ENCODE data around the gene NECTIN2. TPM values are rescaled to one million over a fixed set of nuclear protein-coding genes. Genes with fewer than 3 reads are reported as not detected.
A peak's percentile ranks its signal among the peaks of the same experiment; 100 is the strongest.

Gene NECTIN2
- total and polyA plus RNA-seq, 4 donors, result 76.9 to 117 (median 94.0) TPM

- DNase-seq, result no peak
- Histone ChIP-seq H3K27ac (ENCODE audit: low read depth in 1 of 2, low read length in 1 of 2) (no peak overlapping the region), H3K9ac (ENCODE audit: insufficient read depth in 1 of 2, low read length in 2 of 2) (no peak overlapping the region), H3K4me1 (ENCODE audit: control insufficient read depth in 5 of 5, insufficient read depth in 5 of 5, low read length in 5 of 5) (peaks cover 0 to 10% (median 0%) of the 10 kb centered on the region in 5 donors), H3K4me3 (no peak overlapping the region), H3K9me3 (ENCODE audit: control insufficient read depth in 4 of 4, insufficient read depth in 3 of 4, low read length in 3 of 4) (no peaks in the 10 kb centered on the region), H3K27me3 (ENCODE audit: control insufficient read depth in 3 of 3, insufficient read depth in 3 of 3, low read length in 2 of 3) (no peaks in the 10 kb centered on the region), H3K36me3 (ENCODE audit: control insufficient read depth in 4 of 4, insufficient read depth in 4 of 4, low read length in 4 of 4) (peaks cover 11 to 61% (median 26%) of the 10 kb centered on the region in 4 donors)
- WGBS, 2 donors, result 95 to 96% methylated on average over 16 of the region's 16 CpGs
- TF ChIP-seq CTCF (IDR thresholded peaks at IDR 0.05; ENCODE audit: control extremely low read depth, extremely low read depth), result no peak
- ATAC-seq (ENCODE audit: insufficient read depth, low FRiP score), result no peak
Measured at GRCh38 chr19:44874317-44874716, 28.2 kb downstream of the NECTIN2 start.

GRCh38 chr19:44875666-44876451 is 29.8 kb downstream of the NECTIN2 start:
- Histone ChIP-seq H3K4me3 (no peak overlapping the region), H3K27me3 (ENCODE audit: control insufficient read depth in 3 of 3, insufficient read depth in 3 of 3, low read length in 2 of 3) (no peaks in the 10 kb centered on the region), H3K9ac (ENCODE audit: insufficient read depth in 1 of 2, low read length in 2 of 2) (no peak overlapping the region), H3K27ac (ENCODE audit: low read depth in 1 of 2, low read length in 1 of 2) (no peak overlapping the region), H3K9me3 (ENCODE audit: control insufficient read depth in 4 of 4, insufficient read depth in 3 of 4, low read length in 3 of 4) (no peaks in the 10 kb centered on the region), H3K36me3 (ENCODE audit: control insufficient read depth in 4 of 4, insufficient read depth in 4 of 4, low read length in 4 of 4) (peaks cover 11 to 61% (median 27%) of the 10 kb centered on the region in 4 donors), H3K4me1 (ENCODE audit: control insufficient read depth in 5 of 5, insufficient read depth in 5 of 5, low read length in 5 of 5) (peaks cover 0 to 10% (median 0%) of the 10 kb centered on the region in 5 donors)
- WGBS, 2 donors, result 75 to 76% methylated on average over 22 of the region's 22 CpGs
- DNase-seq (no peak), ATAC-seq (ENCODE audit: insufficient read depth, low FRiP score) (no peak)
- TF ChIP-seq CTCF (IDR thresholded peaks at IDR 0.05; ENCODE audit: control extremely low read depth, extremely low read depth), result no peak

- H3K36me3 ChIP-seq (ENCODE audit: control insufficient read depth in 4 of 4, insufficient read depth in 4 of 4, low read length in 4 of 4), result peaks cover 5 to 56% (median 23%) of the 10 kb centered on the region in 4 donors
- no peak for ATAC-seq (ENCODE audit: insufficient read depth, low FRiP score)
Measured at GRCh38 chr19:44876930-44877535, 30.9 kb downstream of the NECTIN2 start.

More at GRCh38 chr19:44876930-44877535, 30.9 kb downstream of the NECTIN2 start:
- Histone ChIP-seq H3K4me1 (ENCODE audit: control insufficient read depth in 5 of 5, insufficient read depth in 5 of 5, low read length in 5 of 5) (peaks cover 0 to 10% (median 0%) of the 10 kb centered on the region in 5 donors), H3K9me3 (ENCODE audit: control insufficient read depth in 4 of 4, insufficient read depth in 3 of 4, low read length in 3 of 4) (no peaks in the 10 kb centered on the region), H3K4me3 (no peak overlapping the region), H3K27me3 (ENCODE audit: control insufficient read depth in 3 of 3, insufficient read depth in 3 of 3, low read length in 2 of 3) (no peaks in the 10 kb centered on the region), H3K9ac (ENCODE audit: insufficient read depth in 1 of 2, low read length in 2 of 2) (no peak overlapping the region), H3K27ac (ENCODE audit: low read depth in 1 of 2, low read length in 1 of 2) (no peak overlapping the region)
- 36 to 66% methylated on average over 5 of the region's 5 CpGs for WGBS, 2 donors
- no peak for TF ChIP-seq CTCF (IDR thresholded peaks at IDR 0.05; ENCODE audit: control extremely low read depth, extremely low read depth)
- DNase-seq, result peak in 1 of 3 donors; percentile 22
